HepG2 (cell line): Measurements from ENCODE around the gene GDNF.

Experiments used
- EZH2 ChIP-seq: conservative IDR thresholded peaks from 2 replicates; pipeline ENCODE4 v1.6.1; 2012; ENCODE audit warnings: mild to moderate bottlenecking, low read depth, low read length, moderate library complexity
- TF ChIP-seq, protein P1 (sequence below): sonication (generic); formaldehyde crosslinking; IDR thresholded peaks from 2 replicates; pipeline ENCODE4 v1.5.0; 2020; ENCODE audit warnings: mild to moderate bottlenecking, missing genetic modification reagents, moderate library complexity

DNA sequence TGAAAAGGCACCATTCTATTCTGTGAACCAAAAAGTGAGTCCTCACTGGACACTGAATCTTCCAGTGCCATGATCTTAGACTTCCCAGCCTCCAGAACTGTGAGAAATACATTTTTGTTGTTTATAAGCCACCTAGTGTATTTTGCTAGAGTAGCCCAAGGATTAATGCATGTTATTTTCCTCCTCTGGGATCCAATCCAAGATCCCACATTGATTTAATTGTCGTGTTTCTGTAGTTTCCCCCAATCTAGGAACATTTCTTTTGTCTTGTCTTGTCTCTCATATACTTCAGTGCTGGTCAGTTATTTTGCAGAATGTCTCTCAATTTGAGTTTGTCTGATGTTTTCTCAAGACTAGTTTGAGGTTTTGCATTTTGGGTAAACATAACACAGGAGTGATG, 36.4 kb downstream of the GDNF start:
- no peak for TF ChIP-seq EZH2
- TF ChIP-seq, protein P1, sequence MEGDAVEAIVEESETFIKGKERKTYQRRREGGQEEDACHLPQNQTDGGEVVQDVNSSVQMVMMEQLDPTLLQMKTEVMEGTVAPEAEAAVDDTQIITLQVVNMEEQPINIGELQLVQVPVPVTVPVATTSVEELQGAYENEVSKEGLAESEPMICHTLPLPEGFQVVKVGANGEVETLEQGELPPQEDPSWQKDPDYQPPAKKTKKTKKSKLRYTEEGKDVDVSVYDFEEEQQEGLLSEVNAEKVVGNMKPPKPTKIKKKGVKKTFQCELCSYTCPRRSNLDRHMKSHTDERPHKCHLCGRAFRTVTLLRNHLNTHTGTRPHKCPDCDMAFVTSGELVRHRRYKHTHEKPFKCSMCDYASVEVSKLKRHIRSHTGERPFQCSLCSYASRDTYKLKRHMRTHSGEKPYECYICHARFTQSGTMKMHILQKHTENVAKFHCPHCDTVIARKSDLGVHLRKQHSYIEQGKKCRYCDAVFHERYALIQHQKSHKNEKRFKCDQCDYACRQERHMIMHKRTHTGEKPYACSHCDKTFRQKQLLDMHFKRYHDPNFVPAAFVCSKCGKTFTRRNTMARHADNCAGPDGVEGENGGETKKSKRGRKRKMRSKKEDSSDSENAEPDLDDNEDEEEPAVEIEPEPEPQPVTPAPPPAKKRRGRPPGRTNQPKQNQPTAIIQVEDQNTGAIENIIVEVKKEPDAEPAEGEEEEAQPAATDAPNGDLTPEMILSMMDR = no peak
